NCI-H1092 treated with DMSO at 0.1 percent for 48 hours (cell line): ENCODE measurements around the gene CD300C.
"Not testable (repeated sequence)": the region's sequence is repeated elsewhere in the genome, so short reads cannot be mapped to it uniquely, and the experiment has no call there.

Source experiments
- DNase-seq: peaks from one replicate; lab custom pipeline; 2025; lab: John Stamatoyannopoulos, UW

Gene CD300C

DNA sequence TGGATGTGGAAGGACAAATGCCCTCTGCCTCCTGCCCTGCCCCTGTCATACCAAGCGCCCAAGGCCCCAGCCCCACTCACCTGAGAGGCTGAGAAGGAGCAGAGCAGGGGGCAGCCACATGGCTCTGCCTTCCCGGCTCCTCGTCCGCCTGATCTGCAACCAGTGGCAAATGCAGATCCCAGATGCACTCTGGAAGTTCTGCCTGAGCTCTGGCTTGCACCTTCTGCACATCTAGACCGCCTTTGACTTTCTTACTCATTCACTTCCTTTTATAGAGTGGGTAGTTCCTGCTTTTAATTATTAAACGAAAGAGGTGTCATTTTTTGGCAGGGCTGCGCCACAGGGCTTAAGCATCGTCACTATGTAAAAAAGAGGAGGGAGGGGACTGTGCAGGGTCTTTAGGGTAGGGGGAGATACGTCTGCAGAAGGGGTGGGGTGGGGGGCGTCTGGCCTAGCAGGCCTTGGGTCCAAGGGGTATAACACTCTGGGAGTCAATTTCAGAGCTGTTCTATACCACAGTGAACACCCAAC, 14.6 kb downstream of the CD300C start, which contains the start of gene CD300LB:
TSS of gene CD300LB (minus strand) at position 245 of the 531 bp plus-strand sequence. CDS start at position 120, 125 bp downstream.
- no peak for DNase-seq

DNA sequence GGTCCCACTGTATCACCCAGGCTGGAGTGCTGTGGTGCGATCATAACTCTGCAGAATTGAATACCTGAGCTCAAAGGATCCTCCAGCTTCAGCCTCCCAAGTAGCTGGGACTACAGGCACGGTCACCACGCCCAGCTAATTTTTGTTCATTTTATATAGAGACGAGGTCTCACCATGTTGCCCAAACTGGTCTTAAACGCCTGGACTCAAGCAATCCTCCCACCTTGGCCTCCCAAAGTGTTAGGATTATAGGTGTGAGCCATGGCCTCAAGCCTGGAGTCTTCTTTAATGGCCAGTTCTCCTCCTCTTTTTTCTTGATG, 15.1 kb downstream of the CD300C start:
- DNase-seq, result no peak

DNA sequence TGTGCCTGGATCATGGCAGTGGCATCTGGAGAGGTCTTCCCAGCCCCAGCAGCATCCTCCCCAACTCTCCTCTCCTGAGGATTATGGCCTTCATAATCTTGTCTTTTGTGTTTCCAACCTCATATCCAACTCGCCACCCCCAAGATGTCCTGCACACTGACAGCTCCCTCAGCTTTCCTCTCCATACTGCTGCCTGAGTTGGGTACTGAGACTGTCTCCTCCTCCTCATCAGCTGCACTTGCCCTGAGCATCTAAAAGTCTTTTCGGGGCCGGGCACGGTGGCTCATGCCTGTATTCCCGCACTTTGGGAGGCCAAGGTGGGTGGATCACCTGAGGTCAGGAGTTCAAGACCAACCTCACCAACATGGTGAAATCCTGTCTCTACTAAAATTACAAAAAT, 16.7 kb downstream of the CD300C start:
- DNase-seq, result no peak

DNA sequence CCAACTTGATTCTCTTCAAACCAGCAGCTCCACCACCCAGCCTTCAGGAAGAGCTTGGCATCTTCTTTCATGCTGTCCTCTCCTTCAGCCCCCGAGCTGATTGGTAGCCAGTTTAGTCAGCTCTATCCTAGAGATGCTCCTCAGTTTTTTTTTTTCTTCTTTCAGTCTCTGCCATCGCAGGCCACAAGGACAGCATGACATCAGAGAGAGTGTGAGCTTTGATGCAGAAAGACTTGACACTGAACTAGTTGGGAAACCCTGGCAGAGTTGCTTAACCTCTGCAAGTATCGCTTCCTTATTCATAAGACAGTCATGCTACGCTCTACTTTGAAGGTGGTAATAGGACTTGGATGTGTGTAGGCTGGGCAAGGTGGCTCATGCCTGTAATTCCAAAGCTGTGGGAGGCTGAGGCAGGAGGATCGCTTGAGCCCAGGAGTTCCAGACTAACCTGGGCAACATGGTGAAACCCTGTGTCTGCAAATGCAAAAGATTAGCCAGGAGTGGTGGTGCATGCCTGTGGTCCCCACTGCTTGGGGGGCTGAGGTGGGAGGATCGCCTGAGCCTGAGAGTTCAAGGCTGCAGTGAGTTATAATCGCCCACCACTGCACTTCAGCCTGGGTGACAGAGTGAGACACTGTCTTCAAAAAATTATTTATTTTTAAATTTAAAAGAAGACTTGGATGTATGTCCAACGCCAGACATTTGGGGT, 17.3 kb downstream of the CD300C start:
- DNase-seq, result no peak

DNA sequence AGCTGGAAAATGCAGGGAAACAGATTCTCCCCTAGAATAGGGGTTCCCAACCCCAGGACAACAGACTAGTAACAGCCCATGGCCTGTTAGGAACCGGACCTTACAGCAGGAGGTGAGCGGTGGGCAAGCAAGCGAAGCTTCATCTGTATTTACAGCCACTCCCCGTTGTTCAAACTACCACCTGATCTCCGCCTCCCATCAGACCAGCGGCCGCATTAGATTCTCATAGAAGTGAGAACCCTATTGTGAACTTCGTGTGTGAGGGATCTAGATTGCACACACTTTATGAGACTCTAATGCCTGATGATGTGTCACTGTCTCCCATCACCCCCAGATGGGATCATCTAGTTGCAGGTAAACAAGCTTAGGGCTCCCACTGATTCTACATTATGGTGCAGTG, 18.2 kb downstream of the CD300C start:
- no peak for DNase-seq

DNA sequence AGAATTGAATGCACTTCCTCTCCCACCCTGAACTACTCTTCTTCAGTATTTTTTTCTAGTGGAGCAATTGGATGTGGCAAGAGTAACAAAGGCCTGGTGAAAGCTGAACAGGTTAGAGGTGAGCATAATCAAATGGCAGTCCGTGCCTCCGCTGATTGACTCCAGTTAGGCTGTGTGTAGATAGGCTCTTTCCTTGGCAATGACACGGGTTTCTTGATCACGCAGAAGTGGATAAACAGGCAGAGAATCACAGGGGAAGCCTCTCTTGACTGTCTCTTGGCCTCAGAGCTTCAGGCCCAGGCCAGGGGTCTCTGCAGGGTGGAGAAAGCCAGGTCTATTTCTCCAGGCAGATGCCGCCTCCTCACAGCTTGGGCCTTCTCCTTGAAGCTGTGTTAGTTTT, 18.8 kb downstream of the CD300C start:
- no peak for DNase-seq

DNA sequence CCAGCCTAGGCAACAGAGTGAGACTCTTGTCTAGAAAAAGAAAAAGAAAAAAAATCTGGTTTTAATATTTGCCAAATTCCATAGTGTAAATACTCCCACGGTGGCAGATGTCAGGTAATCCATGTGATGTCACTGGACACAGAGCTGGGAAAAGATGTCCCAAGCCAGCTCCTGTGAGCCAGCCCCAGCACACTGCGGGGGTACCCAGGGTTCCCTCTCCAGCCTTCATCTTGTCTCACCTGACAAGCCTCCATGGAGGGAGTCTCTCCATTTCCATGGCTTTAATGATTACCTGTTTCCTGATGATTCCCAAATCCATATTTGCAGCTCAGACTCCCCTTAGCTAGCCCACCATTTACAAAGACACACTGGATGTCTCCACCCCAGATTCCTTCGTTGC, 19.2 kb downstream of the CD300C start:
- DNase-seq, result no peak

DNA sequence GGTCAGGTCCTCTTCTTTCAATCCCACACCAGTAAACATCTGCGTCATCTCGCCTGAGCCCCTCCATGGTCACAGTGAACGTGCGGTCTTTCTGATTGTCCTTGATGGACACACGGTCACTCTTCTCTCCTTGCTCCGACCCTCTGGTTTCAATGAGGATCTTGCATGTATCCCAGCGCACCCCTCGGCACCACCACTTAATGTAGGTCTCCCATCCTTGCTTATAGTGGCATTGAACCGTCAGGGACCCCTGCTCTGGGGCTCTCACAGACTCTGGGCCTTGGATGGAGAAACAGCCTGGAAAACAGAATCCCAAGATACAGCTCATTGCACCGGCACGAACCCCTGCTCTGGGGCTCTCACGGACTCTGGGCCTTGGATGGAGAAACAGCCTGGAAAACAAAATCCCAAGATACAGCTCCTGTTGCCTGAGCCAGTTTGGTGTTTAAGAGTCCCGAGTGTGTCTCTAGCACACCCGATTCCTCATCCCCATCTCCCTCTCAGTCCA, 20.1 kb downstream of the CD300C start:
- DNase-seq, result no peak

DNA sequence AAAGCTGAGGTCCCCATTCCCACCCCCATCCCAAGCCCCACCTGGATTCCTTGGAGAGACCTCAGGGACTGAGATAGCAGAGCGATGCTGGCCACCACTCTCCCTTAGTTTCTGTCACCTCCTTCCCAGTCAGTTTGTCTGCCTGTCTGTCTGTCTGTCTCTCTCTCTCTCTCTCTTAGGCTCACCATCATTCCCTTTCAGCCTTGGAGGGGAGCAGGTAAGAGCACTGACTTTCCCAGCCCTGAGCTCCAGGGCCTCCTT, 20.5 kb downstream of the CD300C start:
- DNase-seq, result no peak

DNA sequence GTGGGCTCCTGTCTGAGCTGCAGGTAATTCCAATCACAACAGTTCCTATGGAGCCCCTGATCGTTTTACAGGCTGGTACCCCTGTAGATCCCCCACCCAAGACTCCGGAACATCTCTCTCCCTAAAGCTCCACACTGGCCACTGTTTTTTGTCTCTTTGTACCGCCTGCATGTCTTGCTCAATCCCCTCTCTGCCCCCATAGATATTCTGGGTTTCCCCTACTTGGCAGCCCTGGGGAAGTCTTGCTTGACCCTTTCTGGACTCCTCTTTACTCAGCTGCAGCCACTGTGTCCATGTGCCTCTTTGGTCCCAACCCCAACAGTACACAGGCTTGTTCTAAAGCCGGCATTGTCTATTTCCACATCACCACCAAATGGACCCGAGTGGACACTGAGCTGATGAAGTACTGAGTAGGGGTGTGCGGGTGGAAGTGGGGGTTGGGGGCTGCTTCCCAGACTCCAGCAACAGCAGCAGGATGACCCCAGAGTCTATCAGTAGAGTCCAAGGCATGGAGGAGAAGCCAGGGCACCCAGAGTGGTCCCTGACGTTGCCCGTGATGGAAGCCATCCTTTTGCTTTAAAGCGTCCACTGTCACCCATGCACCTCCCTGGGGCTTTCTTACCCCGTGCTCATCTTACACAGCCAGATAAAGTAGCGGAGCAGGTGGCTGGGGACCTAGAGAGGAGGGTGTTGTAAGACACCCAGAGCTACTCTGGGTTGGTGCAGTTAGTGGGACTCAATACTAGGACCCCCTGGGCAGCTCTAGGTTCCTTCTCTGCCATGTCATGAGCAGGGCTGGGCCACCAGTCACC, 21.1 kb downstream of the CD300C start:
- no peak for DNase-seq

DNA sequence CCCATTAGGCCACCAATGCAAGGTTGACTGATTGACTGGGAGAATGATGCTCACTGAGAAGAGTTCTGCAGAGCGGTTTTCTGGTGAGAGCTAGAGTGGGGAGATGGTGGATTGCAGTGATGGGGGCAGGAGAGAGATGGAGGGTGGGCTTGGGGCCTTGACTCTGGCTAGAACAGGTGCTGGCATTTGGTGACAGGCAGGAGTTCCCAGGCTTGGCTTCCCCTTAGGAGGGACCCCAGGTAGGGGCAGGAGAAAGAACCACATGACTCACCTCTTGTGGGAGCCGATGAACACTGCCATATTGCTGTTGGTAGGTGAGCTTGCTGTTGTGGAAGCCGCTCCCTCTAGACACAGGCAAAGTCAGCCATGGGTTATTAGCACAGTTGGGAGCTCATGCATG, 22.6 kb downstream of the CD300C start:
- no peak for DNase-seq

DNA sequence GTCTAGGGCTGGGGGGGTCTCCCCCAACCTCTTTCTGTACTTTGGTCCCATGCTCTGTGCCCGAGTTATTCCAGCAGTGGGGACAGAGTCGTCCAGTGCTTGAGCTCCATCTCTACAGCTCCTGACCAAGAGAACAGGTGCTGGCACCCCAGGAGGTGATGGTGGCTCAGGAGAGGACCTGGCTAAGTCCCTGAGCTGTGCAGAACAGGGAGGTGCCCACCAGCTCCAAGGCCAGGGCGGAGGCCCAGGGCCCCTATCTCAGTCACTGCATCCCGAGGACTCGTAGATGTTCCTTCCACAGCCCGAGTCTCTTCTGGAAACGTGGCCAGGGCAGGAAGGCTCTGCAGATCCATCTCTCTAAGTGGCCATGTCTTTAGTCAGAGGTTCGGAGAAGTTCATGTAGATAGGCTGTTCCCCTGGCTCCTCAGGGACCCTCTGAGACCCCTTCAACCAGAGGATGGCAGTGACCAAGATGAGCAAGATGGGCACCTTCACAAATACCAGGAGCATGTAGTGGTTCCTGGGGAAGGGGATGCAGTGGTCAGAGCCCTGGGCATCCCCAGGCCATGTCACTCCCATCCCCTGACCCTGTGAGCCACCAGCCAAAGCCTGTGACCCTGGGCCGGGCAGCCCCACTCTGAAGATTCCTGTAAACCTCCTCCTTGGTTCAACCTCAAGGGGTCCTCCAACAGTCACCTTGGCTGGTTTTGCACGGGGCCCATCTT, 23.4 kb downstream of the CD300C start:
- no peak for DNase-seq

DNA sequence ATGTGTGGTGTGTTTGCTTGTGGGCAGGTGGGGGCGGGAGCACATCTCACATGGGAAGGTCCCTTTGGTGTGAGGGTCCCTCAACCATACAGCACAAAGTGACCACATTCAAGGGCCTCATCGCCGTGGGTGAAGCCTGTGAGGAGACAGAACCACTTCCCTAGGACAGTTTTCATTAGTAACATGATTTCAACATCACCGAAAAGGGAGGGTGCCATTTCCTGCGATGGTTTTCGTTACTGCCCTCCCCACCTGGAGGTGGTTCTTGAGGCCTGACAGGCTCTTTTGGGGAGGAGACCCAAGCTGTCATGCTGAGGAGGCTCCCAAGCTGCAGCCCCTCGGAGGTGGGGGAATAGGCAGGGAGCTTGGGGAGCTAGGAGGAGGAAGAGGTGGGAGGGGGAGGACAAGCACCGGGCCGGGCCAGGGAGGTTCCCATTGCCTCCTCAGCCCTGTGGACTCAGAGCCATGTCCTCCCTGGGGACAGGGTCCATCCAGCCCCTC, 24.2 kb downstream of the CD300C start:
- no peak for DNase-seq

DNA sequence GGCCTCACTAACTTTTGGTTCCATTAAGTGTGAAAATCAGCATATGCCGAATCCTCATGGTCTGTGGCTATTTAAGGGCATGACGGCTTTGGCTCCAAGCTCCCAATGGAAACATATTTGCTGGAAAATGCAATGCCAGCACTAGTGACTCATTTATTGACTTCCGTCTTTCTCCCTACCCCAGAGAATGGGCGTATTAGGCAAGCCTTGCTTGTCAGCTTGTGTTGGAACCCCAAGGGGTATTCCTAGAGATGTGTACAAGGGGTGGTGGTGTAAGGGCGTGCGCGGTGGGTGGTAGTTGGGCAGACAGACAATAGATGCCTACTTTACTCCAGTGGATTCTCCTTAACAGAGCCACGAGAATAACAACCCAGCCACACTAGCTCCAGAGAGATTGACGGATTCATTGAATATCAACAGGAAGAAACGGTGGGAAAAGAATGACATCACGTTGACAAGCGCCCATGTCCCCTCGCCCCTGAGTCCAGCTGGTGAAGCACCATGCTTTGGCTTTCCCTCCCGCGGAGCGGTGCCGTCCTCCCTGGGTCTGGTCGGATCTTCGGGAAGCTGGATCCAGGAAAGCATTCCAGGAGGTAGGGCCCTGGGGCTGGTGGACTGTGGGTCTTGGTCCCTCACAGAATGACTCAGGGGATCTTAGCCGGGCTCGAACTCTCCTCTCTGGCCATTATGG, 25.0 kb downstream of the CD300C start:
- no peak for DNase-seq

DNA sequence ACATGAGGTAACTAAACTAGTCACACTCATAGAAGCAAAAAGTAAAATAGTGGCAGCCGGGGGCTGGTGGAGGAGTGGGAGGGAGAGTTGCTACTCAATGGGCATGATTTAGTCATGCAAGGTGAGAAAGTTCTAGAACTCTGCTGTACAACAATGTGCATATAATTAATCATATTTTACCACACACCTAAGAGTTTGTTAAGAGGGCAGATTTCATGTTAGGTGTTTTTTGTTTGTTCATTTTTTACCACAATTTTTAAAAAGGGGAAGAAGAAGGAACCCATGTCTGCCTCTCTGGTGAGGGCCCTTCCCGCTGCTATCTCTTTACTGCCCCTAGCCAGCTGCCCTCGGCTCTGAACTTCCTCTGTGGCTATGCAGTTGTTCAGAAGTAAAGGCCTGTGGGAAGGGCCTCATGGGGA, 25.9 kb downstream of the CD300C start:
- no peak for DNase-seq

DNA sequence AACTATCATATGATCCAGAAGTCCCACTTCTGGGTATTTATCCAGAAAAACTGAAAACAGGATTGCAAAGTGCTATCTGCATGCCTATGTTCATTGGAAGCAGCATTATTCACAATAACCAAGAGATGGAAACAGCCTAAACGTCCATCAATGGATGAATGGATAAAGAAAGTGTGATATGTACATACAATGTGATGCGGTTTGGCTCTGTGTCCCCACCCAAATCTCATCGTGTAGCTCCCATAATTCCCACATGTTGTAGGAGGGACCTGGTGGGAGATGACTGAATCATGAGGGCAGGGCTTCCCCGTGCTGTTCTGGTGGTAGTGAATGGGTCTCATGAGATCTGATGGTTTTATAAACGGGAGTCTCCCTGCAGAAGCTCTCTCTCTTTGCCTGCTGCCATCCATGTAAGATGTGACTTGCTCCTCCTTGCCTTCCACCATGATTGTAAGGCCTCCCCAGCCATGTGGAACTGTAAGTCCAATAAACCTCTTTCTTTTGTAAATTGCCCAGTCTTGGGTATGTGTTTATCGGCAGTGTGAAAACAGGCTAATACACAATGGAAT, 27.4 kb downstream of the CD300C start:
- DNase-seq, result not testable (repeated sequence)

DNA sequence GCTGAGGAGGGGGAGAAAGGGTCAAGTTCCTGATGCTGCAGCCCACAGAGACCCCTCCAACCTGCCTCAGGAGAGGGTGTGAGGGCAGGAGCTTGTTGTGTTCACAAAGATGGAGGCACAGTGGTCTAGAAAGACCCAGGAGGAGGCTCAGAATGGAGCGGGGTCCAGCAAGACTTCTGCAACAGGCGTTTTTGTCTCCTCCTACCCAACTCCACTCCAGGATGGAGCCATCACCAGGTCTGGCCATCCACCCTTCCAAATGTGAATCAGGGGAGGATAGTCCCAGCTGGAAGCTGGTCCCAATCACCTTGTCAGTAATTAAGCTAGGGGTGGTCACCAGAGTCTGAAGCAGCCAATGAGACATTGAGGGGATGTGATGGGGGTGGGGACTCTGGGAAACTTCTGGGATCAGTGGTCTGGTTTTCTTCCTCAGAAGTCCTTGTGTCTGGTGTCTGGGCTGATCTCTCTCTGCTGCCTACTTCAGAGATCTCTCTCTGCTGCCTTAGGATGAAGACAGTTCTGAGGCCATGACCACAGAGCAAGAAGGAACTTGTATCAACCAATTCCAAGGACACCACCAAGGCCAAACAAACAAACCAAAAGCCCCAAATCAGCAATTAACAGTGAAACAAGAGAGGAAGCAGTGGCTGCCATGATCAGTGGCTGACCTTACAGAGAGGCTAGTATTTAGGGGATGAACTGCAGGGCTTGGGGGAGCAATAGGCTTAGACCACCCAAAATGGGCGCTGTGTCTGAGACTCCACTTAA, 29.2 kb downstream of the CD300C start:
- DNase-seq, result no peak

DNA sequence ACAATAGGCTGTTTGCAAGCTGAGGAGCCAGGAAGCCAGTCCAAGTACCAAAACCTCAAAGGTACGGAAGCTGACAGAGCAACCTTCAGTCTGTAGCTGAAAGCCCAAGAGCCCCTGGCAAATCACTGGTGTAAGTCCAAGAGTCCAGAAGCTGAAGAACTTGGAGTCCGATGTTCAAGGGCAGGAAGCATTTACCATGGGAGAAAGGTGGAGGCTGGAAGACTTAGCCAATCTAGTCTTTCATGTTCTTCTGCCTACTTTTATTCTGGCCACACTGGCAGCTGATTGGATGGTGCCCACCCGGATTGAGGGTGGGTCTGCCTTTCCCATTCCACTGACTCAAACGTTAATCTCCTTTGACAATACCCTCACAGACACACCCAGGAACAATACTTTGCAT, 30.0 kb downstream of the CD300C start:
- no peak for DNase-seq

DNA sequence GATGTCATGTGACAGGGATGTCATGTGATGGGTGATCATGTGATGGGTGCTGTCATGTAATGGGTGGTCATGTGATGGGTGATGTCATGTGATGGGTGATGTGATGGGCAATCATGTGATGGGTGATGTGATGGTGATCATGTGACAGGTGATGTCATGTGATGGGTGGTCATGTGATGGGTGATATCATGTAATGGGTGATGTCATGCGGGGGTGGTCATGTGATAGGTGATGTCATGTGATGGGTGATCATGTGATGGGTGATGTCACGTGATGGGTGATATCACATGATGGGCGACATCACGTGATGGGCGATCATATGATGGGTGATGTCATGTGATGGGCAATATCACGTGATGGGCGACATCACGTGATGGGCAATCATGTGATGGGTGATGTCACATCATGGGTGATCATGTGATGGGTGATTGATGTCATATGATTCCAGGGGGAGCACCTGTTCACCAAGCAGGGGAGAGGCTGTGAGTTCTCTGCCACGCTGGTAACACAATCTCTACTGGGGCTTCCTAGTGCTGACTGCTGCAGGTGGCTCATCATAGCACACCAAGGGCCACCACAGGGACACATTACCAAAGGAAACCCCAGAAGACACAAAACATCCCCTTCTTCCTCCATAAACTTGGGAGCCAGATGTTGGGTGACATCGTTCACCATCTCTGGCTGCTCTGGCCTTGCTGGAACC, 31.1 kb downstream of the CD300C start:
- DNase-seq, result peak; percentile 2

DNA sequence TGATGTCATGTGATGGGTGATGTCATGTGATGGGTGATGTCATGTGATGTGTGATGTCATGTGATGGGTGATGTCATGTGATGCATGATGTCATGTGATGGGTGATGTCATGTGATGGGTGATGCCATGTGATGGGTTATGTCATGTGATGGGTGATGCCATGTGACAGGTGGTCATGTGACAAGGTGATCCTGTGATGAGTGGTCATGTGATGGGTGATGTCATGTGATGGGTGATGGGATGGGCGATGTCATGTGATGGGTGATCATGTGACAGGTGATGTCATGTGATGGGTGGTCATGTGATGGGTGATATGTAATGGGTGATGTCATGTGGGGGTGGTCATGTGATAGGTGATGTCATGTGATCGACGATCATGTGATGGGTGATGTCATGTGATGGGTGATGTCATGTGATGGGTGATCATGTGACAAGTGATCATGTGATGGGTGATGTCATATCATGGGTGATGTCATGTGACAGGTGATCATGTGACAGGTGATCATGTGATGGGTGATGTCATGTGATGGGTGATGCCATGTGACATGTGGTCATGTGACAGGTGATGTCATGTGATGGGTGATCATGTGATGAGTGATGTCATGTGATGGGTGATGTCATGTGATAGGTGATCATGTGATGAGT, 31.8 kb downstream of the CD300C start:
- DNase-seq, result no peak
